ENCODE data around the gene SPOCD1.

The SPOCD1 gene

DNA sequence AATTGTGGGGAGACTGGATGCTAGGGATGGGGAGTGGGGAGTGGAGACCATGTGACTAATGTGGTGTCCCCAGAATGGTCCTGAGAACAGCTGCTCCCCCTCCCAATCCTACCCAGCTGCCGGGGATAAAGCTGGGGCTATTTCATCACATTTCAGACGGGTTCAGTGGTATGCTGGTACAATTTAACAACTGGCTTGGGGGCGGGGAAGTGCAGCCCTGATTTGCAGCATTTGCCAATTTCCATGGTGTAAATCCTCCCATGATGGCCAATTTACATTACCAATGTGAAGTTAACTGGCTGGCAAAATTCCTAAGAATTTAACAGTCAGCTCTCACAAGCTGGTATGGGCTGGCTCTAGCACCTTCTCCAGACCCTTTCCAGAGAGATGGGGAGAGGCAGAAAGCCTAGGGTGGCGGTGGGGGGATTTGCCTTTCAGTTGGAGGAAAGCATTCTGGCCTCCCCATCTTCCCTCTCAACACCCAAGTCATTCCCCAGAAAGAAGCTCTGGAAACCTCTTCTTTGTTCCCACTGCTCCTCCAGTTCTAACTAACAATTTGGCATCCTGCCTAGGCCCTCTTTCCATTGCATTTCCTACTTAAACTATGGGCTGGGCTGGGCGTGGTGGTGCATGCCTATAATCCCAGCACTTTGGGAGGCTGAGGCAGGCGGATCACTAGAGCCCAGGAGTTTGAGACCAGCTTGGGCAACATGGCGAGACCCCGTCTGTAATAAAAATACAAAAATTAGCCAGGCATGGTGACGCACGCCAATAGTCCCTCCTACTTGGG is 40.4 kb downstream of the SPOCD1 start:
- Histone ChIP-seq H3K27me3 (no peaks in the 10 kb centered on the region), H3K36me3 (no peaks in the 10 kb centered on the region), H3K4me3 (ENCODE audit: low read depth, low read length) (no peak overlapping the region), H3K9me3 (no peaks in the 10 kb centered on the region), H3K4me1 (peaks cover 16% of the 10 kb centered on the region)
- no peak for DNase-seq
- TF ChIP-seq, protein P1, sequence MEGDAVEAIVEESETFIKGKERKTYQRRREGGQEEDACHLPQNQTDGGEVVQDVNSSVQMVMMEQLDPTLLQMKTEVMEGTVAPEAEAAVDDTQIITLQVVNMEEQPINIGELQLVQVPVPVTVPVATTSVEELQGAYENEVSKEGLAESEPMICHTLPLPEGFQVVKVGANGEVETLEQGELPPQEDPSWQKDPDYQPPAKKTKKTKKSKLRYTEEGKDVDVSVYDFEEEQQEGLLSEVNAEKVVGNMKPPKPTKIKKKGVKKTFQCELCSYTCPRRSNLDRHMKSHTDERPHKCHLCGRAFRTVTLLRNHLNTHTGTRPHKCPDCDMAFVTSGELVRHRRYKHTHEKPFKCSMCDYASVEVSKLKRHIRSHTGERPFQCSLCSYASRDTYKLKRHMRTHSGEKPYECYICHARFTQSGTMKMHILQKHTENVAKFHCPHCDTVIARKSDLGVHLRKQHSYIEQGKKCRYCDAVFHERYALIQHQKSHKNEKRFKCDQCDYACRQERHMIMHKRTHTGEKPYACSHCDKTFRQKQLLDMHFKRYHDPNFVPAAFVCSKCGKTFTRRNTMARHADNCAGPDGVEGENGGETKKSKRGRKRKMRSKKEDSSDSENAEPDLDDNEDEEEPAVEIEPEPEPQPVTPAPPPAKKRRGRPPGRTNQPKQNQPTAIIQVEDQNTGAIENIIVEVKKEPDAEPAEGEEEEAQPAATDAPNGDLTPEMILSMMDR (IDR thresholded peaks at IDR 0.05; ENCODE audit: low read depth, low read length), result no peak

- no peak for DNase-seq
- TF ChIP-seq, protein P1 (IDR thresholded peaks at IDR 0.05; ENCODE audit: low read depth, low read length), result no peak
These were observed 41.3 kb downstream of the SPOCD1 start for GRCh38 chr1:31774495-31774894.

GRCh38 chr1:31773861-31774260 is 42.0 kb downstream of the SPOCD1 start:
- H3K4me1 ChIP-seq, result peaks cover 29% of the 10 kb centered on the region
- no peaks in the 10 kb centered on the region for H3K36me3 ChIP-seq
- no peak overlapping the region for H3K4me3 ChIP-seq (ENCODE audit: low read depth, low read length)
- TF ChIP-seq, protein P1 (IDR thresholded peaks at IDR 0.05; ENCODE audit: low read depth, low read length), result no peak
- no peak for DNase-seq
- H3K9me3 ChIP-seq, result no peaks in the 10 kb centered on the region
- H3K27me3 ChIP-seq, result no peaks in the 10 kb centered on the region

More at GRCh38 chr1:31774495-31774894, 41.3 kb downstream of the SPOCD1 start:
- H3K4me3 ChIP-seq (ENCODE audit: low read depth, low read length), result no peak overlapping the region
- H3K4me1 ChIP-seq, result peaks cover 23% of the 10 kb centered on the region
- H3K27me3 ChIP-seq, result no peaks in the 10 kb centered on the region
- H3K9me3 ChIP-seq, result no peaks in the 10 kb centered on the region
- no peaks in the 10 kb centered on the region for H3K36me3 ChIP-seq

DNA sequence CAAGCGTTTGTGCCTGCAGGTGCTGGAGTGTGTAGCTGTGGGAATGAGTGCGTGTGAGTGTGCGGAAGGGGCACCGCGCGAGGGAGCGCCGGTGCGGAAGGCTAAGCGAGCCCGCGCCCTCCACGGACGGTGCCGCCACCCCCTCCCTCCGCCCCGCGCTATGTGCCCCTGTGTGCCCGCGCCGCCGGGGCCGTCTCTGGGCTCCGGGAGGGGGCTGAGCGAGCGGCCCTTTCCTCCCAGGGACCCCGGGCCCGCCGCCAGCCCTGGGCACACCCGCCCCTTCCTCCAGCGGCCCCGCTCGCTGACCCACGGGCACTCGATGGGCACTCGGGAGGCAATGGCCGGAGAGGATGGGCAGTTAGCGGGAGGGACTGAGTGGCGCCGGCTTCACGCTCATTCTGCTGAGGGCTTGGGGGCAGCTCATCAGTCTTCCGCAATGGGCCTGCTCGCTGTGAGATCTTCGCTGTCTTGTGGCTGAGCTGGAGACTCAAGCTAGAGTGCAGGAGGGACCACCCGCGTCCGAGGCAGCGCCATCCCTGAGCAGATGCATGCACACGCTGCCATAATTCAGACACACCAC is 43.1 kb downstream of the SPOCD1 start:
- Histone ChIP-seq H3K4me3 (ENCODE audit: low read depth, low read length) (no peak overlapping the region), H3K36me3 (no peaks in the 10 kb centered on the region), H3K9me3 (no peaks in the 10 kb centered on the region), H3K4me1 (peaks cover 29% of the 10 kb centered on the region), H3K27me3 (no peaks in the 10 kb centered on the region)
- no peak for DNase-seq
- TF ChIP-seq, protein P1 (IDR thresholded peaks at IDR 0.05; ENCODE audit: low read depth, low read length), result no peak

DNA sequence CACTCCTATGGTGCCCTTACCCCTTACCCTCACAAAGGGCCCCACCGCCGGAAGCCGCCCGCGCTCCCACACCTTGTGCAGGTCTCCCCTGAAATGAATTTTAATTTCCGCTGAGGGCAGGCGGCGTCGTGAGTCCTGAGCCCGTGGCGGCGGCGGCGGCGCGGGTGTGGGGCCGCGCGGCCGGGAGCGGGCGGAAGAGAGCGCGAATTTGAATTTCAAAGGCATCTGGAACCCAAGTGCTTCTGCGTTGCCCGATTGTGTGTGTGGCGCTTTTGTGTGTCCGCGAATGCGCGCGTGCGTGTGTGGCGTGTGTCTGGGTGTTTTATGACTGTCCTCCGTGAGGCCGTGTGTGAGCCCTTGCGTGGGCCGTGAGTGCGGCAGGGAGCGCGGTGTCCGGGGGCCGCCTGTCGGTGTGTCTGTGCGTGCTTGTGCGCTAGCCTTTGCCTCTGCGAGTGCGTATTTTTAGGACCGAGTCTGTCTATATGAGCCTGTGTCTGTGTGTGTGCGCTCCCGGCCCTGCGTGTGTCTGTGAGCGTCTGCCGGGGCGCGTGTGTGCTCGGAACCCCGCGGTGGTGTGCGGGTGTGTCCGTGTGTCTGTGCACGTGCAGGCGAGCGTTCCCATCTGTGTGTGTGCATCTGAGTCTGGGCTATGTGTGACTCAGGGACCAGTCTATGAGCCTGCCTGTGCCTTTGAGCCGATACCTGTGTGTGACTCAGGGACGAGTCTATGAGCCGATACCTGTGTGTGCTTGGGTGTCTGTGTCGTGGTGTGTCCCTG is 43.7 kb downstream of the SPOCD1 start:
- TF ChIP-seq, protein P1 (IDR thresholded peaks at IDR 0.05; ENCODE audit: low read depth, low read length), result no peak
- no peak overlapping the region for H3K4me3 ChIP-seq (ENCODE audit: low read depth, low read length)
- no peak for DNase-seq

More for the DNA sequence above, 43.7 kb downstream of the SPOCD1 start:
- Histone ChIP-seq H3K9me3 (no peaks in the 10 kb centered on the region), H3K27me3 (no peaks in the 10 kb centered on the region), H3K36me3 (no peaks in the 10 kb centered on the region), H3K4me1 (peaks cover 34% of the 10 kb centered on the region)
